LoVo (cell line): Measurements from ENCODE around the gene KIFAP3.
"Not testable (repeated sequence)": the region's sequence is repeated elsewhere in the genome, so short reads cannot be mapped to it uniquely, and the experiment has no call there.

Source experiments
- DNase-seq: peaks from one replicate; pipeline ENCODE4 v3.0.0-alpha.2; 2016; ENCODE audit warnings: low spot score

Gene KIFAP3

DNA sequence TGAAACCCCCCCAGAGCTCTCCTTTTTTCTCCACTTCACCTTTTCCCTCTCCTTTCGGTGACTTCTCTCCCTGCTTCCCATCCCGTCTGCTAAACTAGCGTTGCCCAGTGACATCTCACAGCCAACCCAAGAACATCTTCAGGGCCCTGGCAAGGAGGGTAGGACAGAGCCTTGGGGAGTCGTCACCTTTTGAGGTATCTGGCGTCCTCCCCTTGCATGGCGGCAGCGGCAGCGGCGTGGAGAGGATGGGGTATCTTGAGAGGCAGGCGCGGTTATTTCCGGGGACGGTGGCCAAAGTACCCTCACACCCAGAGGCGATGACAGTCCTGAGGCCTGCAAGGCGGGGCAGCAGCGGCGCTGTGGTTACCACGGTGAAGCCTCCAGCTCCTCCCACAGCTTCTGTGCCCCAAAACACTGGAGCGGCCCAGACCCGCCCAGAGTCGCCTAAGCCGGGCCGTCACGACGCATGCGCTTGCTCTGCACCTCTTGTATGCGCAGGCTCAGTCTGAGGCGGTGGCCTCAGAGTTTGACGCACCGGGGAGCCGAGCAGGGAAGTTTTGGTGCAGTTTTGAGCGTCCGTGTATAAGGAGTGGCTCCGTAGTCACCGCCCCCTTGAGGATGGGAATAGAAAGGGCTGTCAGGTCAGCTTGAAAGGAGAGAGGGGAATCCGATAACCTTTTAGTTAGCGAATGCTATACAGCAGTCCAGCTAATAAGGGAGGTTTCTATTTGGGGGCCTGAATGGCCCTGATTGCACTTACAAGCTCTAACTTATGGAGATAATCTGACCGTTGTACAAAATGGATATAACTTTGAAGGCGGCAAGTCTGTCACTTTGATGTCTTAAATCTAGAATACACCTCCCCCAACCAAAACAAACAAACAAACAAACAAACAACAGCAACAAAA, at the start of gene KIFAP3:
Gene KIFAP3 (minus strand): TSS at position 446 of the 908 bp plus-strand sequence. CDS start 228 bp downstream, at position 218.
- peak; percentile 99 for DNase-seq

DNA sequence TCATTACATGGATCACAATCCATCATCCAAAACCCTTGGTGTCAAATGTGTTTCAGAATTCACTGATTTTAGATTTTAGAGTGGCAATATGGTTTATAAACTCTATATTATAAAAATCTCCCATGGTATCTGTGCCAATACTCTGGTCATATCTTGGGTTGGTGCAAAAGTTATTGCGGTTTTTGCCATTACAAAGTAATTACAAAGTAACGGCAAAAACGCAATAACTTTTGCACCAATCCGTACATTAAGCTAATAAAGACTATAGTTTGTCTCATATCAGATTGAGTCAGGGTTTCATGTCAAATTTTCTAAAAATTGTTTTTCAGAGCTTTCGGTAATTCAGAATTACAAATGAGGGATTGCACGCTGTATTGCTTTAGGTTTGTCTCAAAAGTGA, 47.9 kb upstream of the KIFAP3 start:
- DNase-seq: no peak

DNA sequence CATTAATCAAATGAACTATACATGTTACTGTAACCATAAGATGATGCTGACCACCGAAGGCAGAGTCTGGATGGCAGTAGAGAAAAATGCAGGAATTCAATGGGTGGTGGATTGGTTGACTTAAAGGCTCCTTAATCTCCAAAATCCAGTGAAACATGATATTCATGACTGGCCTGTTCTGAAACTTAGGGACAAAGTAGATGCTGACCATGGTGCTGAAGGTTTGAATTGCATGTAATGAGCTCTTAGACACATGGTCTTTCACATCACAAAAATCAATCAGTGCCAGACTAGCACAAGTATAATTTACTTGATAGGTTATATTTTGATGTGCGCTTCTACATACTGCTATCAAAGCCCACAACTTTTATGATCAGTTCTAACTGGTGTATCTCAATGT, 40.4 kb upstream of the KIFAP3 start:
- peak; percentile 24 for DNase-seq

DNA sequence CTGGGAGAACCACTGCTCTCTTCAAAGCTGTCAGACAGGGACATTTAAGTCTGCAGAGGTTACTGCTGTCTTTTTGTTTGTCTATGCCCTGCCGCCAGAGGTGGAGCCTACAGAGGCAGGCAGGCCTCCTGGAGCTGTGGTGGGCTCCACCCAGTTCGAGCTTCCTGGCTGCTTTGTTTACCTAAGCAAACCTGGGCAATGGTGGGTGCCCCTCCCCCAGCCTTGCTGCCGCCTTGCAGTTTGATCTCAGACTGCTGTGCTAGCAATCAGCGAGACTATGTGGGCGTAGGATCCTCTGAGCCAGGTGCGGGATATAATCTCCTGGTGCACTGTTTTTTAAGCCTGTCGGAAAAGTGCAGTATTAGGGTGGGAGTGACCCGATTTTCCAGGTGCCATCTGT, 38.6 kb upstream of the KIFAP3 start:
- not testable (repeated sequence) for DNase-seq

DNA sequence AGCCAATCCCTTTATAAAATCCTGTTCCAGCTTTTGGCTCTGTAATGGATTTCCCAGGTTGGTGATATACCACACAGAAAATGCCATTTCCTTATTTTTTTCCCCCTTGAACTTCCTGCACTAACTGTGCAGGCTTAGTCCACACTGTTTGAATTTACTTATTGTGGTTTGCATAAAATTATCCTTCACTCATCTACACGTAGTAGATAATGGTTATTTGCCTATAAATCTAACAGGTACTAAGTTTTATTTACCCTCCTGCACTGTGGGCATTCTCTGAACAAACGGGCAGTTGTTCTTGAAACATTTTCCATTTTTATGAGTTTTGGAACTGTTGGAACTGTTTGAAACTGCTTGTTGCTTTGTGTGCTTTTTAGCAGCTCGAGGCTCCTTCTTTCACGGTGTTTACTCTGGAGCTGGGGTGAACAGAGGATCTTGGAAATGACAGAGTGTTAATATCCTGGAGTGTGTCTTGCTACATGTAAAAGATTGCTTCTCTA, 23.0 kb upstream of the KIFAP3 start:
- no peak for DNase-seq

DNA sequence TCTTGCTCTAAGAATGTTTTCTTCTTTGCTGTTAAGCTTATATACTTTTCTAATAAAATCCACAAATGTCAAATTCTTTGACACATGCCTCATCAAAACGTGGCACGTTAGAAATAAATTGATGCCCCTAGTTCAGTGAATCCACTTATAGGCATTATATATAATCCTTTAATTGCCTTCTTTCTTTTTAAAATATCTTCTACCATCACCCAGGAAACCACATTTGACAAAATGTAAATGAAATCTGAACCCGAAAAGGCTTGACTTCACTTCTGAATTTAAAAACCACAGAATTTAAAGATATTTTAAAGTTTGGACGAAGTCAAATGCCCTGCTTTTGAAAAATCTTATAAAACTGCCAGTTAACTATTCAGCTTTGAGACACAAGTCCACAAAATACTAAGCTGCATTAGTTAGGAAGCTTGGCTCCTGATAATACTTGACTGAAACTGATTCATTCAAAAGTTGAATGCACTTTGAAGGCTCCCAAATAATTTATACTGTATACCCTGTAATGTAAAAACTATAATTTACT, 22.4 kb upstream of the KIFAP3 start:
- no peak for DNase-seq

DNA sequence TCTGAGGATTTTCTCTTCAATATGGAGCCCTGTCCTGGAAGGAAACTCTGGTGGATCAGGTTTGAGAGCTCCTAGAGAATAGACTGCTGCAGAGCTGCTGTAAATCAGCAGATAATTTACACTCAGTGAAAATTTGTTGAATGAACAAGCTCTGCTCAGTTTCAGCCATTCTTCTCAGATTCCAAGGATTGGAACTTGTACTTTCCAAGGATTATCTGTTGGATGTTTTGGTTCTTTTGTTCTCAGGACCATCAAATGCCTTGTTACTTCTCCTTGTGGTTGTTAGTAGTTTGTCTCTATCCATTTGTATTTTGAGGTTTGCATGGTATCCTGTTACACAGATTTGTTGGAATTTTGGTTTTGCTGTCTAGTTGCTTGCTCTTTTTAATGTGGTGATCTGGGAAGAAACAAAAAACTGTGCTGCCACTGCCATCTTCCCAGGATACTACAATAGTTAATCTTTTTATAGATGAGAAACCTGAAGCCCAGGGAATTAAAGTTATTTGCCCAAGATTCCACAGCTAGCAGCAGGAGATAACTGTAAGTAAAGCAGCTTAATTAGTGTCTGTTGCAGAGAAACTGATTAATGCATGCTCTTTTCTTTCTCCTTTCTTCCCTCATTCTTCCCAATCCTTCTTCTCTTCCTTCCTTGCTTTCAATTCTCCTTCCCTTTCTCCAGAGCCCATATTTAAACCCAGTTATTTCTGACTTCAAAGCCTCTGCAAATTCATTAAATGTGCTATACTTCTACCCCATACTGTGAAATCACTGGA, 21.7 kb upstream of the KIFAP3 start:
- no peak for DNase-seq

DNA sequence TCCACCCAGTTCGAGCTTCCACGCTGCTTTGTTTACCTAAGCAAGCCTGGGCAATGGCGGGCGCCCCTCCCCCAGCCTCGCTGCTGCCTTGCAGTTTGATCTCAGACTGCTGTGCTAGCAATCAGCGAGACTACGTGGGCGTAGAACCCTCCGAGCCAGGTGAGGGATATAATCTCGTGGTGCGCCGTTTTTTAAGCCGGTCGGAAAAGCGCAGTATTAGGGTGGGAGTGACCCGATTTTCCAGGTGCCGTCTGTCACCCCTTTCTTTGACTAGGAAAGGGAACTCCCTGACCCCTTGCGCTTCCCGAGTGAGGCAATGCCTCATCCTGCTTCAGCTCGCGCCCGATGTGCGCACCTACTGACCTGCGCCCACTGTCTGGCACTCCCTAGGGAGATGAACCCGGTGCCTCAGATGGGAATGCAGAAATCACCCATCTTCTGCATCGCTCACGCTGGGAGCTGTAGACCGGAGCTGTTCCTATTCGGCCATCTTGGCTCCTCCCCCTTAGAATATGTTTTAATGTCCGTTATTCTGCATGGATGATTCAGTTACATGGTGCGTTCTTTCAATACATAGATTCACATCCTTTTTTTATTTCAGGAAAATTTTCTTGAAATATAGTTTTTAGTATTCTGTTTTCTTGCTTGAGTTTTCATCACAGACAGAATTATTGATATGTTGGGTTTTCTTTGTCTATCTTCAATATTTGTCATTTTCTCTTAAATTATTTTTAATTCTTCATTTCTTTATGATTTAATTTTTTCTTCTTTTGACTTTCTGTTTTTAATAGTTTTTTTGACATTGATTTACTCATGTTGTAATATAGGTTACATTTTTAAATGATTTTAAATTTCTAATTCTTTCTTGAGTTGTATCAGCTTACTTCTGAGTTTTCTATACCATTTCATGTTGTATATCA, 20.5 kb upstream of the KIFAP3 start:
- DNase-seq: peak; percentile 21

DNA sequence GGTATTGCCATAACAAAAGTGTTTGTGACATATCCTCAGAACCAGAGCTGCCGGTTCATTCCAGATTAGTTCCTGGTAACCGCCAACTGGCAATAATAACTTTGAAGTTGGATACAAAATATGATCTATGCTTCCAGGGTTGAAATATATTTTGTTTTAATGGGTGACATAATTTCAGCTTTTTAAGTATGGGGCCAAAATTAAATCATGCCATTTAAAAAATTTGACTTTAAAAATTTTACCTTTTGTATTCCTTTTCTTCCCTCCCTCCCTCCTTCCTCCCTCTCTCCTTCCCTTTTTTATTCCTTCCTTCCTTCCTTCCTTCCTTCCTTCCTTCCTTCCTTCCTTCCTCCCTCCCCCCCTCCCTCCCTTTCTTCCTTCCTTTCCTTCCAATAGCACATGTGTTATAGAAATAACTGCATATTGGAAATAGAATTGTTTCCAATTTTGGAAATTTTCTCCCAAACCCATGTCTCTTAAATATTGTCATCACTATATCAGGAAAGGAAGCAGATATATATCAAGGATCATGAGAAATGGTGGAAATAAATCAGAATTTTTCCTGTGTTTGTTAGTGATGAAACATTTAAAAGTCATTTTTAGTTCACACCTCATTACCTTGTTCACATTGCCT, 12.0 kb upstream of the KIFAP3 start:
- DNase-seq: no peak

DNA sequence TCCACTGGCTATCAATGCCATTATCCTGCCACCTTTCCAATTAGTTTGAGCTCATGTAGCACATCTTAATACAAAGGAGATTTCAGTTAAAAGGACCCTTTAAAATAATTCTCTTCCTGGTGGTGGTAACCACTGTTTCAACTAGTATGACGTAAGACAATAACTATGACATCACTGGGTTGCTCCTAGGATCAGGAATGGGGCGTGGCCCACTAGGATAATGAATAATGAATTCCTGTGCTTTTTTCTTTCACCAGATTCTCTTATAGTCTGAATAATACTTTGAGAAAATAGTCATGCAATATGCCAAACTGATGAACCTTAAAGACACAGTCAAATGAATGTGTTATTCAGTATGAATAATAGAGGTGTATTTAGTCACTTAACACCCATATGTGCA, 10.6 kb upstream of the KIFAP3 start:
- no peak for DNase-seq

DNA sequence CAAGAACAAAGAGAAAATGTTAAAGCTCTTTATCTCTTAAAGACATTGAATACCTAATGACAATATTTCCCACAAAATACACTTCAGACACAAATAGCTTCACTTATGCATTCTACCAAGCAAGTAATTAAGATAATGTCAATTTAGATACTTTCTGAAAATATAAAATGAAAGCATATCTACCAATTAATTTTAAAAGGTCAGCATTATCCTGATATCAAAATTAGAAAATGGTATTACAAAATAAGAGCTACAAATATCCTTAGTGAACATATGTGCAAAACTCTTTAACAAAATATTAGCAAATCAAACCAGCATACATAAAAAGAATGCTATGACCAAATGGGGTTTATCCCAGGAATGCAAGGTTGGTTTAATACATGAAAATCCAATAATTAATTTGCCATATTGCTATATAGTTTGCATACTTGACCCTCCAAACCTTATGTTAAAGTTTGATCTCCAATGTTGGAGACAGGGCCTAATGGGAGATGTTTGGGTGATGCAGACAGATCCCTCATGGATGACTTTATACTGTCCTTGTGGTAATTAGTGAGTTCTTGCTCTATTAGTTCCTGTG, 4.2 kb upstream of the KIFAP3 start:
- no peak for DNase-seq

DNA sequence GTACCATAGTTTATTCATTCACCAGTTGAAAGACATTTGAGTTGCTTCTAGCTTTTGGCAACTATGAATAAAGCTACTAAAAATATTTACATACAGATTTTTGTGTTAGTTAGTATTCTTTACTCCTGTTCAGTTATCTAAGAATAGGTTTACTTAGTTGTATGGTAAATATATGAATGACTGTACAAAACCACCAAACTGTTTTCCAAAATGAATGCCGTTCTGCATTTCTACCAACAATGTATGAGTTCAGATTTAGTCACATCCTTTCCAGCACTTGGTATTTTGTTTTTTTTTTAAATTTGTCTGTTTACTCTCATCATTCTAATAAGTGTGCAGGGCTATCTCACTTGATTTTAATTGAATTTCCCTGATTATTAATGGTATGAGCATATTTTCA, 3.4 kb upstream of the KIFAP3 start:
- DNase-seq: no peak

DNA sequence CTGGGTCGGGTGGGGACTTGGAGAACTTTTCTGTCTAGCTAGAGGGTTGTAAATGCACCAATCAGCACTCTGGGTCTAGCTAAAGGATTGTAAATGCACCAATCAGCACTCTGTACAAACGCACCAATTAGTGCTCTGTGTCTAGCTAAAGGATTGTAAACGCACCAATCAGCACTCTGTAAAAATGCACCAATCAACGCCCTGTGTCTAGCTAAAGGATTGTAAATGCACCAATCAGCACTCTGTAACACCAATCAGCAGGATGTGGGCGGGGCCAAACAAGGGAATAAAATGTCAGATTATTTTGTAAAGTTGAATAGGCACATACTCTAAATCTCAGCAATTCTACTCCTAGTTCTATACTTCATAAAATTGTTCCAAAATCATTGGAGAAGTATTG, 2.5 kb upstream of the KIFAP3 start:
- DNase-seq: not testable (repeated sequence)

DNA sequence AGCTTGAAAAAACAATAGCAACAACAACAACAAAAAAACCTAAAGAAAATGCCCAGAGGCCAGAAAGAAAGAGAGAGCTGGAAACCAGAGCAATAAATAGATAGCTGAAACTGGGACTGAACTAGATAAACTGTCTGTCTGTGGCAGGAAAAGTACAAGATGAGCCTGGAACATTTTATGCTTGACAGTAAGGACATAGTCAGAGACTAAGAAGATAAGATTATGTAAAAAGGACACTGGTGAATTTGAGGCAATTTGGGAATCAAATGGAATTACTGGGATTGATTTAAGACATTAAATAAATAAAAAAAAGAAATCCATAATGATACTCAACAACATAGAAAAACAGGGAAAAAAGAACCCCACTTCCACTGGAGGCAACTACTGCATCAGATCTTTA, 1.7 kb upstream of the KIFAP3 start:
- DNase-seq: no peak

DNA sequence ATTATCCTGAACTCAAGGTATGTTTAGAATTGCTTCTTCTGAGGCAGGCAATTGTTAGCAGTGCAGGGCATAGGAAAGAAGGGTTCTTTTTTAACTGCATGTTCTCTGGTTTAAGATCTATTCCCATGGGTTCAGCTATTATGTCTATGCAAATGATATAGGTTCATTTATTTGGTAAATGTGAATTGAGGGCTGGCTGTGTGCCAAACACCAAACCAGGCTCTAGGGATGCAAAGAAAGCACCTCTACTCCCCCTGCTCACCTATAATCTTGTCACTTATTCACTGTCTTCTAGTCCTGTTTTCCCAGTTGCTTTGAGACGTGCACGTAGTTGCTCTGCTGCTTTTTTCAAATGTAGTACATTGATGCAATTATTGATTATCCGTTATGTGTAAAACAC, 691 bp upstream of the KIFAP3 start:
- no peak for DNase-seq

DNA sequence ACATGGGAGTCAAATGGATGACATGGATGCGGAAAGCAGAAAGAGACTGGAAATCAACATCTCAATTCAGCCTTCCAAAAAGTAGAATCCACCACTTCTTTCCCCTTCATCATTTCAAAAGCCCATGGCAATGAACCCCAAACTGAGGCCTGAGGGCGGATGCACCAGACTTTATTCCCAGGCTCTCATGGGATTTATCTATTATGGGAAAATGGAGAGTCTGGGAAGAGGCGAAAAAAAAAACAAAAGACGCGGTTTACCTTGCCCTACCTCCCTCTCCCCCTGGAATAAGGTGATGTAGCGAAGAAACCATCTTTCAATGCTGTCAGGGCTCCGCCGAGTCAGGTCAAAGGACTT, 624 bp downstream of the KIFAP3 start:
- no peak for DNase-seq

DNA sequence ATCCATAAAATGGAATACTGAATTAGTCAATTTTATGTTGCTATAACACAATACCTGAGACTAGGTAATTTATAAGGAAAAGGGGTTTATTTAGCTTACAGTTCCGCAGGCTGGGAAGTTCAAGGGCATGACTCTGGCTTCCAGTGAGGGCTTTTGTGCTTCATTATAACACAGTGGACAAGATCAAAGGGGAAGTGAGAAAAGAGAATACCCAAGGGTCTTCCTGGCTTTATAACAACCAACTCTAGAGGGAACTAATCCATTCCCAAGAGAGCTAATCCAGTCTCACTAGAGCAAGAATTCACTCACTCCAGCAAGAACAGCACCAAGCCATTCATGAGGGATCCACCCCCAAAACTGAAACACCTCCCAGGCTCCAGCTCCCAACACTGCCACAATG, 3.1 kb downstream of the KIFAP3 start:
- DNase-seq: no peak

DNA sequence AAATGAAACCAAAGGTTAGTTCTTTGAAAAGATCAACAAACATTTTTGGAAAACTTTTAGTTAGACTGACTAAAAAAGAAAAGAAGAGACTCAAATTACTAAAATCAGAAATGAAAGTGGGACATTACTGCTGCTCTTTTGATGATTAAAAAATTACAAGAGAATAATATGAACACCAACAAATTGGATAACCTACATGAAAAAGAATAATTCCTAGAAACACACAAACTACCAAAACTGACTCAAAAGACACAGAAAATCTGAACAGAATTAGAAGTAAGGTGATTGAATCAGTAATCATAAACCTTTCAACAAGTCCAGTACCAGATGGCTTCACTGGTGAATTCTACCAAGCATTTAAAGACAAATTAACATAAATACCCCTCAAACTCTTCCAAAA, 5.6 kb downstream of the KIFAP3 start:
- no peak for DNase-seq

DNA sequence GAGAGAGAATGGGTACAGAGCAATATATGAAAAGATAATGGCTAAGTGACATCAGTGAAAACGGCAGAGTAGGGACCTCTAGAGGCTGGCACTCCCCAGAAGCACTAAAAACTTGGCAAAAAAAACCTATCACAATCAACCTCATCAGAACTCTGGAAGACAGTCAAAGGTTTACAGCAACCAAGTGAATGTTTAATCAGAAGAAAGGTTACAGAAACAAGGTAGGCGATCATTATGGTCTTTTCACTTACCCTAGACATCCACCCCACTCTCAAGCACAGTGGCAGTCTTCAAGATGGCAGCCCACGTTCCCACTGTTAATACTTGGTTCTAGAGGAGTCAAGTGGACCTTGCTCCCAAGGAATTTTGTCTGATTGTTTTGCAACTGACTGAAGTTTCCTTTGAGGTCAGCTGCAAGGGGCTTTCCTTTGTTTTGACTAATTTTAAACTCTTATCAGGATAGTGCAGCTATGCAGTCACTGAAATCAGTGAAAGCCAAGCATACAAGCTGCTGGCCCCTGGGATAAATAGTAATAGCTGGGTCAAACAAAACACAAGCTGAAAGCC, 7.2 kb downstream of the KIFAP3 start:
- no peak for DNase-seq

DNA sequence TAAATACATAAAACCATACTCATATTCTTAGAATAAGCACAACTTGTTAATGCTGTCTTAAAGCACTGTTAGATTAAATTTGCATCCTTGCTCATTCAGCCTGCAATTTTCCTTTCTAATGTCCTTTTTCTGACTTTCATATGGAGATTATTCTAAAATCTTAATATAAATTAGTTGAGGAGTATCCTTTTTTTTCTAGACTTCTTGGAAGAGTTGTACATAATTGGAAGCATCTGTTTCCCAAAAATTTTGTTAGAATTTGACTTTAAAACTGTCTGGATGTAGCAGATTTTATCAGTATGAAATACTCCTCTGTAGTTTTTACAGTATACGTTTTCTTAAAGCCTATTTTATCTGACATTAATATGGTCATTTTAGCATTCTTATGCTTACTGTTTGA, 9.7 kb downstream of the KIFAP3 start:
- DNase-seq: no peak
